GM12874 (cell line): ENCODE data around the gene ADAMTS8.

Source experiments
- TF ChIP-seq, protein P1 (sequence below): IDR thresholded peaks from 2 replicates; pipeline ENCODE4 v1.5.1; 2011; ENCODE audit warnings: low read depth, mild to moderate bottlenecking, control low read depth, low read length, moderate library complexity; ENCODE audit not compliant: insufficient read depth

The ADAMTS8 gene

DNA sequence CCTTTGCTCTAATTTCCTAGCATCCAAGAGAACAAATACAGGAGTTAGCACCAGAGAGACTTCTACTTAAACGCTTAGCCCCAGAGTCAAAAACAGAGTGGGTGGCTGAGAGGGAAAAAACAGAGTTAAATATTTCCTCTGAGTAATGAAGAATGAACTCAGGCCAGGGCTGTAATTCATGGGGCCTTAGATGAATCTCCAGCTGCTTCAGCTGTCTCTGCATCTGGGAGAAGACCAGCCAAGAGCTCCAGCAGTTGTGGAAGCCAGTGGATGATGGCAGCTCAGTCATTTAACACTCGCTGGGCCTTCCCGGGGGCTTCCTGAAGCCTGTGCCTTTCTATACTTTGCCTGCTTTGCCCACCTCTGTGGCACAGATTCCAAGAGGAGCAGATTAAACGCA lies 14.3 kb upstream of the ADAMTS8 start:
- TF ChIP-seq, protein P1, sequence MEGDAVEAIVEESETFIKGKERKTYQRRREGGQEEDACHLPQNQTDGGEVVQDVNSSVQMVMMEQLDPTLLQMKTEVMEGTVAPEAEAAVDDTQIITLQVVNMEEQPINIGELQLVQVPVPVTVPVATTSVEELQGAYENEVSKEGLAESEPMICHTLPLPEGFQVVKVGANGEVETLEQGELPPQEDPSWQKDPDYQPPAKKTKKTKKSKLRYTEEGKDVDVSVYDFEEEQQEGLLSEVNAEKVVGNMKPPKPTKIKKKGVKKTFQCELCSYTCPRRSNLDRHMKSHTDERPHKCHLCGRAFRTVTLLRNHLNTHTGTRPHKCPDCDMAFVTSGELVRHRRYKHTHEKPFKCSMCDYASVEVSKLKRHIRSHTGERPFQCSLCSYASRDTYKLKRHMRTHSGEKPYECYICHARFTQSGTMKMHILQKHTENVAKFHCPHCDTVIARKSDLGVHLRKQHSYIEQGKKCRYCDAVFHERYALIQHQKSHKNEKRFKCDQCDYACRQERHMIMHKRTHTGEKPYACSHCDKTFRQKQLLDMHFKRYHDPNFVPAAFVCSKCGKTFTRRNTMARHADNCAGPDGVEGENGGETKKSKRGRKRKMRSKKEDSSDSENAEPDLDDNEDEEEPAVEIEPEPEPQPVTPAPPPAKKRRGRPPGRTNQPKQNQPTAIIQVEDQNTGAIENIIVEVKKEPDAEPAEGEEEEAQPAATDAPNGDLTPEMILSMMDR = no peak

GRCh38 chr11:130441719-130442118 lies 13.3 kb upstream of the ADAMTS8 start:
- TF ChIP-seq, protein P1 = no peak

- TF ChIP-seq, protein P1 = no peak
Measured at GRCh38 chr11:130439876-130440275, 11.5 kb upstream of the ADAMTS8 start.

DNA sequence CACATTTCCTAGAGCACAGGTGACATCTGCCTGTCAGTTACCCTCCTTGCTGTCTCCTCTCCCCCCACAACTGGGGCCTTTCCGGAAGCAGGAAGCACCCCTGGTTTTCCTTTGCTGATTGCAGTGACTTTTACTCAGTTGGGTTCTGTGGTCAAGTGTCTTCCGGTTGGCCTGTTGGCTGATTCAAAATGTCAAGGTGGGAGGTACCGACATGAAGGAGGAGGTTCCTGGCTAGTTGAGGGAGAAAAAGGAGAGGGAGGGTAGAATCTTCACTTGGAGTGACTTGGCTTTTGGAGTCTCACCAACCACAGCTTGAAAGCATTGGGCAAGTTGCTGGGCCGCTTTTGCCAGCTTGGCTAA lies 10.7 kb upstream of the ADAMTS8 start:
- TF ChIP-seq, protein P1 = no peak

GRCh38 chr11:130437848-130438247 lies 9.4 kb upstream of the ADAMTS8 start:
- TF ChIP-seq, protein P1 = no peak

GRCh38 chr11:130436171-130436570 lies 7.8 kb upstream of the ADAMTS8 start:
- TF ChIP-seq, protein P1 = no peak

DNA sequence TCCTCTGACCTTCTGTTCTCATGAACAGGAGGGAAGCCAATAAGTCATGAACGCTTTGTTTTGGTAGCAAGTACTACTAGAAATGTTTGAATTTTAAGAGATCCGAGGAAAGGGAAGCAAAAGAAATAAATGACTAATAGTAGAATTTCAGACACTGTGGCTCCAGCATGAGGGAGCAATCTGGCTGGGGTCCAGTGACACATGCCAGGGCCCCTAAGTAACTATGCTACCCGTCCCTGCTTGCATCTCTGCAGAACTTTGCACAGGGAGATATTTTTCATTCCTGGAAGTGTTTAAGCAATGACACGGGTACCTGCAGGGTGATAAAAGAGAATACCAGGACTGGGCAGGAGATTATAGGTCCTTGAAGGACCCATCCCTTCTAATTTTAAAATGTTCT lies 7.3 kb upstream of the ADAMTS8 start:
- TF ChIP-seq, protein P1 = no peak
